Measurements from ENCODE around the gene TSPAN3.

TSPAN3 gene

GRCh38 chr15:77013776-77014131 lies 57.2 kb downstream of the TSPAN3 start:
- H3K4me3 ChIP-seq (ENCODE audit: low read depth, low read length), result no peak overlapping the region
- TF ChIP-seq CTCF (conservative IDR thresholded peaks at IDR 0.05; ENCODE audit: low read depth, low read length), result no peak
- DNase-seq (ENCODE audit: low read depth), result no peak

GRCh38 chr15:77012868-77013267 lies 58.0 kb downstream of the TSPAN3 start:
- TF ChIP-seq CTCF (conservative IDR thresholded peaks at IDR 0.05; ENCODE audit: low read depth, low read length), result no peak
- no peak overlapping the region for H3K4me3 ChIP-seq (ENCODE audit: low read depth, low read length)
- DNase-seq (ENCODE audit: low read depth), result no peak

GRCh38 chr15:77012117-77012712 lies 58.7 kb downstream of the TSPAN3 start:
- H3K4me3 ChIP-seq (ENCODE audit: low read depth, low read length), result no peak overlapping the region
- no peak for DNase-seq (ENCODE audit: low read depth)
- TF ChIP-seq CTCF (conservative IDR thresholded peaks at IDR 0.05; ENCODE audit: low read depth, low read length), result no peak

- TF ChIP-seq CTCF (conservative IDR thresholded peaks at IDR 0.05; ENCODE audit: low read depth, low read length), result no peak
Observed at GRCh38 chr15:77010857-77011256, 60.1 kb downstream of the TSPAN3 start.

GRCh38 chr15:77010312-77010686 lies 60.6 kb downstream of the TSPAN3 start:
- DNase-seq (ENCODE audit: low read depth), result no peak
- TF ChIP-seq CTCF (conservative IDR thresholded peaks at IDR 0.05; ENCODE audit: low read depth, low read length), result no peak
- no peak overlapping the region for H3K4me3 ChIP-seq (ENCODE audit: low read depth, low read length)

More at GRCh38 chr15:77010857-77011256, 60.1 kb downstream of the TSPAN3 start:
- DNase-seq (ENCODE audit: low read depth), result no peak
- H3K4me3 ChIP-seq (ENCODE audit: low read depth, low read length), result no peak overlapping the region

GRCh38 chr15:77009646-77010311 lies 61.1 kb downstream of the TSPAN3 start:
- no peak for TF ChIP-seq CTCF (conservative IDR thresholded peaks at IDR 0.05; ENCODE audit: low read depth, low read length)
- DNase-seq (ENCODE audit: low read depth), result no peak
- no peak overlapping the region for H3K4me3 ChIP-seq (ENCODE audit: low read depth, low read length)

- TF ChIP-seq CTCF (conservative IDR thresholded peaks at IDR 0.05; ENCODE audit: low read depth, low read length), result no peak
- H3K4me3 ChIP-seq (ENCODE audit: low read depth, low read length), result no peak overlapping the region
- no peak for DNase-seq (ENCODE audit: low read depth)
Observed at GRCh38 chr15:77009176-77009575, 61.7 kb downstream of the TSPAN3 start.

Measured in choroid plexus epithelial cell (primary cell).